GM19351 (cell line): ENCODE data around the gene MOCS1.

Experiments used
- ATAC-seq: cut with Tn5 transposase; IDR thresholded peaks from one replicate; pipeline ENCODE4 v1.9.1; 2021; ENCODE audit warnings: mild to moderate bottlenecking, moderate library complexity; ENCODE audit not compliant: unreplicated experiment

Gene MOCS1

DNA sequence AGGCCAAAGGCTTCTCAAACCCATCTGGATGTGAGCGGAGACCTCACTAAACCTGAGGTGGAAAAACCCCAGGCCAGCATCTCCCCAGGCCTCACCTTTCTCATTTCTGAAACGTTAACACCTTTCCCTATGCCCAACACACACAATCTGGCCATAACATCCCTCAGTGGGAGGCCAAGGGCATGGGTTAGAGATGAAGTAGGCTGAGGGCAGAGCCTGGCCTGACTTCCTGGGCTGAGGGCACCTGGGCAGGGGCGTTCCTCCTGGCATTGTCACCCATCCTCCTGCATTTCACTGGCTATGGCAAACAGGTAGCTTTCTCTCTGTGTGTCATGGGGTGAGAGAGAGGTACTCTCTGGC, 8.4 kb downstream of the MOCS1 start:
- ATAC-seq, result no peak

DNA sequence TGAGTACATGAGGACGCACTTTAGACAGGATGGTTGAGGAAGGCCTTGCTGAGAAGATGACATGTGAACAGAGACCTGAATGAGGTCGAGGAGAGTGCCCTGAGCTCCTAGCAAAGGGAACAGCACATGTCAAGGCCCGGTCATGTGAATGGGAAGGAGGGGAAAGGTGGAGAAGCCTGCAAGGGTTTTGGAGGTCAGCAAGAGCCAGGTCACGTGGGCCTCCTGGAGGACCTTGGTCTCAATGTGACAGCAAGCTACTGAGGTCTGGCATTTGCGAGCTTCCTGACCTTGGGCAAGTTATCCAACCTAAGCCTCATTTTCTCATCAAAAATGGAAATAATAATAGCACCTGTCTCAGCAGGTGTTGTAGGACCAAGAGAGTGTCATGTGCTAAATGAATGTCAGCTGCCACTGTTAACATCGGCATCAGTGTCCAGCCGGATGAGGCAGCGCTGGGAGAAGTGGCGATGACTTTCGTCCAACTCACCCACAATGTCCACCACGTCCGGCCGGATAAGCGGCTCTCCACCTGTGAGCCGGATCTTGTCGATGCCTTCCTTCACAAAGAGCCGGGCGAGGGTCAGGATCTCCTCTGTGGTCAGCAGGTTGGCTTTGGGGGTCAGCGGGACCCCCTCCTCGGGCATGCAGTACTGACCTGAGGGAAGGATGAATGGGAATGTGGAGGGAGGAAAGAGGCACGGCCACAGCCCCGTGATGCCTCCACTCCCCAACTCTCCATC, 8.9 kb downstream of the MOCS1 start:
- ATAC-seq, result no peak

- ATAC-seq, result no peak
Observed at GRCh38 chr6:39924283-39924682, 10.0 kb downstream of the MOCS1 start.

DNA sequence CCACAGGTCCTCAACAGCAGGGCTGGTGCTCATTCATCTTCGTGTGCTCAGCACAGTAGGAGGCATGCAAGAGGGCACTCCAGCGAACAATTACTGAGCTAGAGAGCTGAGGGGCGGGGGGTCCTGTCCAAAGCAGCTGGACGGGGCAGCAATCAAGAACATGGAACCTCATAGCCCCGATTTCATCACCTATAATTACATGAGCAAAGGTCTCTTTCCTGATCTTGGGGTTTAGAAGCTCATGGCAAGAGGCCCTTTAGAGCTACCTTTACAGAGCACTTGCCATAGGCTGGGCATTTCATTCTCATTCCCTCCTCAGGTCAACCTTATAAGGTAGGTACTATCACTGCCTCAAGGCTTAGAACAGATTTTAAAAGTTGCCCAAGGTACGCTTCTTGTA, 10.4 kb downstream of the MOCS1 start:
- ATAC-seq, result no peak

DNA sequence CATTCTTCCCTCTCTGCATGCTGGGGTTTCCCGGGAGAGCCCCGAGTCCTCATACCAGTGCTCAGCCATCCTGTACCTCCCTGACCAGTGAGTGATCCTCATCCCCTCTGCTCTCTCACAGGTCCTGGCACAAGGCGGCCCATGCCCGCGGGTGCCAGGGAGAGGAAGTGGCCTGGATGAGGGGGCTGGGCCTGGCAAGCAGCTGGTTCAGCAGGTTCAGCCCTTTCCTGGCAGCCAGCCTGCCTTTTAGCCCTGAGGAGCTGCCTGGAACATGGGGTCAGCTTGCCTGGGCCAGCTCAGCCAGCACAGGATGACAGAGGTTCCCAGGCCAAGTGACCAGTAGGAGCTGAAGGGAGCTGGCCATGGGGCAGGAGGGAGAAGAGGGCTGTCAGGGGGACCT, 10.9 kb downstream of the MOCS1 start:
- ATAC-seq, result no peak

- no peak for ATAC-seq
Observed at GRCh38 chr6:39922821-39923220, 11.4 kb downstream of the MOCS1 start.

GRCh38 chr6:39920157-39920556, 14.1 kb downstream of the MOCS1 start:
- no peak for ATAC-seq

DNA sequence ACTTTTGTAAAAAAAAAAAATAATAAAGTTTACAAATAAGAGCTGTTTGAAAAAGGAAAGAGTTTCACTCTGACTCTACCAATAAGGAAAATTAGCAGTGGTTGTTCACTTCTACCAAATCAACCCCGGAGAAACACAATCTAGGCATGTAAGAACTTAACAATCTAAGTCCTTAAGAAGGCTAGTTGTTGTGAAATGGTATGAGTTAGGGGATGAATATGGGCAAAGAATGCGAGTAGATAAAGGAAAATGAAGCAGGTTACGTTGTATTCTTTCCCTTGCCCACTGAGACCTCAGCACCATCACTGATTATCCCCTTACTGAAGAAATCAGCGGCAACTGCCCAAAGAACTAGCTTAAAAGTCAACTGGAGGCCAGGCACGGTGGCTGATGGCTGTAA, 15.4 kb downstream of the MOCS1 start:
- no peak for ATAC-seq

GRCh38 chr6:39917981-39918380, 16.3 kb downstream of the MOCS1 start:
- no peak for ATAC-seq

DNA sequence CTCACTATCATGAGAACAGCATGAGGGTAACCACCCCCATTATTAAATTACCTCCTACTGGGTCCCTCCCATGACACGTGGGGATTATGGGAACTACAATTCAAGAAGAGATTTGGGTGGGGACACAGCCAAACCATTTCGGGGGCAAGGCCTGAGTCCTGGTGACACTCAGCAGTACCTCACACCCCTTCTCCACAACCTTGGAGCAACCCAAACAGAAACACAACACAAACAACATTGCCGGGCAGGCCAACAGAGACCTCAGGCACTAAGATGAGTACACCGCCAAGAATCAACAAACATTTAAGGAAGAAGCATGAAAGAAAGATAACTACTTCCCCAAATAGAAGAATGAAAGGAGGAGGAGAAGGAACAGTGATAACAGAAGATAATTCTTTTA, 16.9 kb downstream of the MOCS1 start:
- ATAC-seq, result no peak

- ATAC-seq, result no peak
Observed at GRCh38 chr6:39915866-39916265, 18.4 kb downstream of the MOCS1 start.

GRCh38 chr6:39914239-39914638, 20.0 kb downstream of the MOCS1 start:
- ATAC-seq, result no peak

DNA sequence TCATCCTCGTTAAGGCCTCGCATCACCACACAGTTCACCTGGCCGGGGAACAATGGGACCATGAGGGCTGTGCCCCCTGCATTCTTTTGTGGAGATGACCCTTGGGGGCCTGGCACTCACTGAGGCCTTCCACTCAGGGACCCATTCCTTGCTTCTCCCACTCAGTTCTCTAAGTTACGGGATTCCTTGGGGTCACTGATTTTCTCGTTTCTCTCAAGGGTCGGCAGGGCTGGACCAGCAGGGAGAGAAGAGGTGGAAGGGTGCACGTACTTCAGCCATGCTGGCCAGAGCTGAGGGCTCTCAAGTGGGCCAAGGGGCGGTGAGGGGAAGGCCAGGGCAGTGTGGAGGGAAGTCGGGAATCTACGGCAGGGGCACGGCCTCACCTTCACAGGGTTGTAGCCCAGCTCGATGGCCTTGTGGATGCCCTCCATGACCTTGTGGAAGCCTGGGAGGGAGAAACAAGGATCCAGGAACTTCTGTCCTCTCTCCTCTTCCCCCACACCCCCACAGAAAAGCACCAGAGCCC, 20.8 kb downstream of the MOCS1 start:
- no peak for ATAC-seq

- ATAC-seq, result no peak
Observed at GRCh38 chr6:39912446-39912845, 21.8 kb downstream of the MOCS1 start.

DNA sequence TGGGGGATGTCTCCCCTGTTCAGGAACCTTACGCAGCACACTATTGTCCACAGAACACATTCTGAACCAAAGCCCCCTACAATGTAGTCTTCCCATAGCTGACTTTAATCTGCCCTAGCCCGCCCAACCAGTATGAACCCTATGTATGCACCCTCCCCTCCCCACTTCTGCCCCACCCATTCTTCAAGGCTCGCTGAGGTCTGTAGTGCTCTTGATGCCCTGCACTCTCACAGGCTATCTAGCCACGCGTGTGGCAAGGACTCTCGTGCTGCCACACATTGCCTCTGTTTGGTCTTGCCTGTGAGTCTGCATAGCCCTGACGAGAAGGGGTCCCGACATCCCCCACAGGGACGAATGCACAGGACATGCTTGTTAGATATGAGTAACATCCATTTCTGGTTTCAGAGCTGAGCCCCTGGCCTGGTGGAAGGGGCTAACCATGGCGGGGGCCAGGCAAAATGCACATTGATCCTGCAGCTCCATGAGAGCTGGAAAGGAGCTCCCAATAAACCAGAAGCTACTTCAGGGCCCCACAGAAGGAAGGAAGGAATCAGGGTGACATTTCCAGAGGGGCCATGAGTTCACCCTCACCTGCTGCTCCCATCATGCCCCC, 22.6 kb downstream of the MOCS1 start:
- ATAC-seq, result no peak

GRCh38 chr6:39910744-39911143, 23.5 kb downstream of the MOCS1 start:
- ATAC-seq, result no peak

DNA sequence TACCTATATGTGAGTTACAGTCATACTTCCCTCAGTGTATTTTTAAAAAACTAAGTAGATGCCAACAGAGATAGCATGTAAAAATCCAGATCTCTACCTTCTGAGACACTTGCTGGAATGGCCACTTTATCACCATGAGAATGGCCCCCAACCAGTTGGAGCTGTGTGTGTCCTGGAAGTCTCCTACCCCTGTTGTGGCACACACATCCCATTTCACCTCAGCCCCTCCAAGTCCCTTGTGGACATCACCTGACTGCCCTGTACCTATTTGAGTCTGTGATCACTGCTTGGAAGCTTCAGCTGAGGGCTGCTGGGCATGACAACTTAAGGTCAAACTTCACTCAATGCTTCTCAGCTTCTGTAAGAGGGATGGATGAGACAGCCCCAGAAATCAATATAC, 24.1 kb downstream of the MOCS1 start:
- no peak for ATAC-seq

GRCh38 chr6:39909701-39910100, 24.6 kb downstream of the MOCS1 start:
- ATAC-seq, result no peak

- ATAC-seq, result no peak
Observed at GRCh38 chr6:39908838-39909583, 25.3 kb downstream of the MOCS1 start.

DNA sequence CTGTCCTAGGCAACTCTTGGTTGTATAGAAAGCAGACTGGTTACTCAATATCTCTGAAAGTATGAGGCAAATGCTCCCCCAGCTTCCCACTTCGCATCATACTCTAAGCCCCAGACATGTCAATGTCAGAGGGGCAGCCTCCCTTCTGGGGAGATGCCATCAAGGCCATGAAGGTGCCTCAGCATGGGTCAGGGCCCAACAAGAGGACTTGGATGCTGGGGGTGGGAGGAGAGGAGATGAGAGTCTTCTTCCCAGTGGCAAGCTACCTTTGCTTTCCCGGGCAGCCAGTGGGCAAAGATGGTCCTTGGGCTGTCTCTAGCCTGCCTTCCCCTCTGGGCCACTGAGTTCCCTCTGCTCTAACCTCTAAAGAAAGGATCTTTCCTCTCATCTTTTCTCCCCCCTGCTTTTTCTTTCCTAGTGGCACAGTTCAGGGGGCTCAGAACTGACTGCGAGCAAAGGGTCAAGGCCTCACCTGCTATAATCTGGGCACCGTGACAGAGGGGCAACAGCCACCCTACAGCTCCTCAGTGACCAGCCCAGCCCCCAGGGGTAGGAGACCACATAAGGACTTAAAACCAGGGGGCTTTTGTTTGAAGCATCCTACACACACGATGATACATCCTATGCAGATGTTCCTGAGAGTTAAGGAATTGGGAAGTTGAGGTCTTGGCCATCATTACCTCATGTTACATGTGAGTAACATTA, 26.2 kb downstream of the MOCS1 start:
- no peak for ATAC-seq

GRCh38 chr6:39906318-39906761, 27.9 kb downstream of the MOCS1 start:
- no peak for ATAC-seq
